WTC11 (cell line): ENCODE results near the gene TRMT2A.

Source experiments
- CBFB ChIP-seq: sonication (generic); formaldehyde crosslinking; IDR thresholded peaks from 2 replicates; pipeline ENCODE4 v1.8.1; 2022; ENCODE audit warnings: mild to moderate bottlenecking, low read depth, missing genetic modification reagents
- CDX4 ChIP-seq: fragments of 250-450 bp; sonication (Bioruptor Pico); IDR thresholded peaks from 2 replicates; pipeline ENCODE4 v1.9.0; 2021; ENCODE audit warnings: moderate library complexity, mild to moderate bottlenecking, inconsistent platforms, borderline replicate concordance
- CTCF ChIP-seq: fragments of 200-600 bp; IDR thresholded peaks from 2 replicates; pipeline ENCODE4 v1.8.0; 2022; ENCODE audit warnings: antibody characterized with exemption
- IRF1 ChIP-seq: sonication (generic); formaldehyde crosslinking; IDR thresholded peaks from 2 replicates; pipeline ENCODE4 v1.8.0; 2023; ENCODE audit warnings: missing genetic modification reagents
- ZNF317 ChIP-seq: sonication (generic); formaldehyde crosslinking; IDR thresholded peaks from 2 replicates; pipeline ENCODE4 v1.8.1; 2023; ENCODE audit warnings: low read depth, mild to moderate bottlenecking, moderate library complexity, missing genetic modification reagents, borderline replicate concordance
- TF ChIP-seq, protein P1 (sequence below): sonication (generic); formaldehyde crosslinking; IDR thresholded peaks from 2 replicates; pipeline ENCODE4 v1.8.0; 2022; ENCODE audit warnings: mild to moderate bottlenecking, missing genetic modification reagents

- no peak for TF ChIP-seq CTCF
- no peak for TF ChIP-seq CBFB (CRISPR knock-in tag)
- no peak for TF ChIP-seq CDX4 (CRISPR knock-in tag)
- TF ChIP-seq, protein P1, sequence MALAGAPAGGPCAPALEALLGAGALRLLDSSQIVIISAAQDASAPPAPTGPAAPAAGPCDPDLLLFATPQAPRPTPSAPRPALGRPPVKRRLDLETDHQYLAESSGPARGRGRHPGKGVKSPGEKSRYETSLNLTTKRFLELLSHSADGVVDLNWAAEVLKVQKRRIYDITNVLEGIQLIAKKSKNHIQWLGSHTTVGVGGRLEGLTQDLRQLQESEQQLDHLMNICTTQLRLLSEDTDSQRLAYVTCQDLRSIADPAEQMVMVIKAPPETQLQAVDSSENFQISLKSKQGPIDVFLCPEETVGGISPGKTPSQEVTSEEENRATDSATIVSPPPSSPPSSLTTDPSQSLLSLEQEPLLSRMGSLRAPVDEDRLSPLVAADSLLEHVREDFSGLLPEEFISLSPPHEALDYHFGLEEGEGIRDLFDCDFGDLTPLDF (CRISPR knock-in tag), result no peak
- TF ChIP-seq ZNF317 (CRISPR knock-in tag), result no peak
- TF ChIP-seq IRF1, result no peak
Measured at GRCh38 chr22:20146777-20147176, 29.8 kb upstream of the TRMT2A start.
